Vagina (tissue), 2 donors: ENCODE data around the gene UBXN7.

Source experiments
- POLR2AphosphoS5 ChIP-seq, 2 donors: sonication (generic); formaldehyde crosslinking; IDR thresholded peaks; one replicate each; pipeline ENCODE4 v1.9.0; 2017; ENCODE audit warnings: antibody characterized with exemption in 2 of 2, mild to moderate bottlenecking in 2 of 2, low read depth in 1 of 2; ENCODE audit not compliant: insufficient read depth in 1 of 2
- TF ChIP-seq, protein P1 (sequence below), 3 experiments: fragments of 450-650 bp in 2 of 3; fragments of 200-600 bp in 1 of 3; sonication (generic) in 1 of 3; IDR thresholded peaks; one replicate each; pipeline ENCODE4 v1.5.1; 2017 to 2019; ENCODE audit warnings: antibody characterized with exemption in 3 of 3, mild to moderate bottlenecking in 2 of 3, moderate library complexity in 2 of 3

- TF ChIP-seq, protein P1, sequence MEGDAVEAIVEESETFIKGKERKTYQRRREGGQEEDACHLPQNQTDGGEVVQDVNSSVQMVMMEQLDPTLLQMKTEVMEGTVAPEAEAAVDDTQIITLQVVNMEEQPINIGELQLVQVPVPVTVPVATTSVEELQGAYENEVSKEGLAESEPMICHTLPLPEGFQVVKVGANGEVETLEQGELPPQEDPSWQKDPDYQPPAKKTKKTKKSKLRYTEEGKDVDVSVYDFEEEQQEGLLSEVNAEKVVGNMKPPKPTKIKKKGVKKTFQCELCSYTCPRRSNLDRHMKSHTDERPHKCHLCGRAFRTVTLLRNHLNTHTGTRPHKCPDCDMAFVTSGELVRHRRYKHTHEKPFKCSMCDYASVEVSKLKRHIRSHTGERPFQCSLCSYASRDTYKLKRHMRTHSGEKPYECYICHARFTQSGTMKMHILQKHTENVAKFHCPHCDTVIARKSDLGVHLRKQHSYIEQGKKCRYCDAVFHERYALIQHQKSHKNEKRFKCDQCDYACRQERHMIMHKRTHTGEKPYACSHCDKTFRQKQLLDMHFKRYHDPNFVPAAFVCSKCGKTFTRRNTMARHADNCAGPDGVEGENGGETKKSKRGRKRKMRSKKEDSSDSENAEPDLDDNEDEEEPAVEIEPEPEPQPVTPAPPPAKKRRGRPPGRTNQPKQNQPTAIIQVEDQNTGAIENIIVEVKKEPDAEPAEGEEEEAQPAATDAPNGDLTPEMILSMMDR (IDR thresholded peaks at IDR 0.05) = no peak
- TF ChIP-seq POLR2AphosphoS5 (IDR thresholded peaks at IDR 0.05; ENCODE audit: insufficient read depth in 1 of 2, low read depth in 1 of 2) = no peak
These were observed 13.6 kb downstream of the UBXN7 start for GRCh38 chr3:196418601-196419000.
